NCI-H2227 treated with DMSO at 0.1 percent for 48 hours (cell line): ENCODE results near the gene ACOT2.
"Not testable (repeated sequence)": the region's sequence is repeated elsewhere in the genome, so short reads cannot be mapped to it uniquely, and the experiment has no call there.

Source experiments
- DNase-seq: peaks from one replicate; lab custom pipeline; 2025; lab: John Stamatoyannopoulos, UW

ACOT2 gene

DNA sequence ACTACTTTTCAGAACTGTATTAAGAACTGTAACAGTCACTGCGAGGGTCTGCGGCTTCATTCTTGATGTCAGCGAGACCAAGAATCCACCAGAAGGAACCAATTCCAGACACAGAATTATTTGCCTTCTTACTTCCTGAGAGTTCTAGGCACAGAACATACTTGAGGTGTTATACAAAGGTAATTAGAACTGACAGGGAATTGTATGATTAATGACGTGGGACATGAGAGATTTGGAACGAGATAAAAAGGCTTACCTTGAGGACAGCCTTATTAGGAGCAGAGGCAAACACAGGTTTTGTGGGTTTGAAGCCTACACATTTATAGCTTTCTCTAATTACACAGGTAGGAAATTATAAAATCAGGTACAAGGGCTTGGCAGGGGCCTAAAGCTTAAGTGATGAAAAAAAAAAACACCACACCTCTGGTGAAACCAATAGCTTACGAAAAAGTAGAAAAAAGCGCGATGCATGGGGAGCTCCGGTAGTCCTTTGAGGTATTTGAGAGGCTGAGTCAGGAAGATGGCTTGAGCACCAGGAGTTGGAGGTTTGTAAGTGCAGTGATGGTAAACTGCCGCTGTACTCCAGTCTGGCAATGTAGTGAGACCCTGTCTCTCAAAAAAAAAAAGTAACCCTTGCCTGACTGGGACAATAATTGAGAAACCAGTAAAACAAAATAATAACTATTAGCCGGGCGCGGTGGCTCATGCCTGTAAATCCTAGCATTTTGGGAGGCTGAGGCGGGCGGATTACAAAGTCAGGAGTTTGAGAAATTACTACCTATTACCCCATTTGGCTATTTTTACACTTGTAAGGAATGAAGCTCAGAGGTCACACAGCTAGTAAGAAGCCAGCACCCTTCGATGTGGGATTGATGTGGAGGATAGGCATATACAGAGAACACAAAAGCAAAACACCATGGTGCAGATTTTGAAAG is 795 bp upstream of the ACOT2 start:
- DNase-seq = peak; percentile 3

DNA sequence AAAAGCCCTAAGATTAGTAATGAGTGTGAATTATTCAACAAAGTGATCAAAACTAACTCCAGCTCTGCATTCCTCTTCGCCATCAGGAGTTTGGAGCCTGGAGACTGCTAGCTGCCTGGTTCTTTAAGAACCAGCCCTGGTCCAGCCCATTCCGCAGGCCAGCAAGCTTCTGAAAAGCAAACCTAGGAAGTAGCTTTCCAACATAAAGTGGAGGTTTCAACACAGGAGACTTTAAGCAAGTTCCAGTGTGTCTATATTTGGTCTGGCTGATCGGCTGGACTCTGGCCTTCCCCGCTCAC is 178 bp upstream of the ACOT2 start:
- DNase-seq = not testable (repeated sequence)

DNA sequence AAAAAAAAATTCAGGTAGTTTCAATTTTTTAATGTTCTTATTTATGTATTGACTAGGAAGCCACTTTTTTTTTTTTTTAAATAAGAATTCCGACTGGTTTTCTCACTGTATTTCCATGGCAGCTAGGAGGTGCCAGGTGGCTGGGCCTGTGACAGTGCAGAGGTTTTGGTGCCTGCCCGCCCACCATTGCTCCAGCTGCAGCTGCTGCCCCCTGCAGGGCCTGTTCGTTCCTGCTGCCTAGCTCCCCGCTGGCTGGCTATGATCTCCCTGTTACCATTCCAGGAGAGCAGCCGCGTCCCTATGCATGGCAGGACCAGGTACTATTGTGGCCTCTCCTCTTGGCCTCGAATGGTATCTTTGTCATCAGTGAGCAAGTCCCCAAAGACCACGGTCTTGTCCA is 1.9 kb downstream of the ACOT2 start:
- peak; percentile 24 for DNase-seq

DNA sequence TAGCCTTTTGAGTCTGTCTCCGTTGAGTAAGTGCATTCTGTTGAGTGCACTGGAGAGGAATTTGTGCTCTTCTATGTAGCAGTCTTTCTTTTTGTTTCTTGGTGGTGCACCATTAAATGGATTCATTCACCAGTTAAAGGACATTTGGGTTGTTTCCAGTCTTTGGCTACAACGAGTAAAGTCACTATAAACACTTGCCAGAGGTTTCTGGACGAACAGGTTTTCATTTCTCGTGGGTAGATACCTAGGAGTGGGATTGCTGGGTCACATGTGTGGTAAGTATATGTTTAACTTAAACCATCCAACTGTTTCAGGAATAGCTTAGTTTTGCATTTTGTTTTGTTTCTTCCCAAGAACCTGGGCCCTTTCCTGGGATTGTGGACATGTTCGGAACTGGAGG is 4.0 kb downstream of the ACOT2 start:
- DNase-seq = not testable (repeated sequence)

DNA sequence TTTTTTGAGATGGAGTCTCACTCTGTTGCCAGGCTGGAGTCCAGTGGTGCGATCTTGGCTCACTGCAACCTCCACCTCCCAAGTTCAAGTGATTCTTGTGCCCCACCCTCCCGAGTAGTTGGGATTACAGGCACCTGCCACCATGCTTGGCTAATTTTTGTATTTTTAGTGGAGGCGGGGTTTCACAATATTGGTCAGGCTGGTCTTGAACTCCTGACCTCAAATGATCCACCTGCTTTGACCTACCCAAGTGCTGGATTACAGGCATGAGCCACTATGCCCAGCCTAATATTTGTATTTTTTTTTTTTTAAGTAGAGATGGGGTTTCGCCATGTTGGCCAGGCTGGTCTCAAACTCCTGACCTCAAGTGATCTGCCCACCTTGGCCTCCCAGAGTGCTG is 4.7 kb downstream of the ACOT2 start:
- not testable (repeated sequence) for DNase-seq

DNA sequence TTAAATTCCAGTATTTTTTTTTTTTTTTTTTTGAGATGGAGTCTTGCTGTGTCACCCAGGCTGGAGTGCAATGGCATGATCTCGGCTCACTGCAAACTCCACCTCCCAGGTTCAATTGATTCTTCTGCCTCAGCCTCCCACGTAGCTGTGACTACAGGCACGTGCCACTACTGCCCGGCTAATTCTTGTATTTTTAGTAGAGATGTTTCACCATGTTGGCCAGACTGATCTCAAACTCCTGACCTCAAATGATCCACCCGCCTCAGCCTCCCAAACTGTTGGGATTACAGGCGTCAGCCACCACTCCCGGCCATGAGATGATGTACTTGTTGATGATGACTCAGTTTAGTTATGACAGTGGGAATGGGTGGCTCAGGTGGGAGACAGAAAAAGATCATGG is 5.2 kb downstream of the ACOT2 start:
- not testable (repeated sequence) for DNase-seq

DNA sequence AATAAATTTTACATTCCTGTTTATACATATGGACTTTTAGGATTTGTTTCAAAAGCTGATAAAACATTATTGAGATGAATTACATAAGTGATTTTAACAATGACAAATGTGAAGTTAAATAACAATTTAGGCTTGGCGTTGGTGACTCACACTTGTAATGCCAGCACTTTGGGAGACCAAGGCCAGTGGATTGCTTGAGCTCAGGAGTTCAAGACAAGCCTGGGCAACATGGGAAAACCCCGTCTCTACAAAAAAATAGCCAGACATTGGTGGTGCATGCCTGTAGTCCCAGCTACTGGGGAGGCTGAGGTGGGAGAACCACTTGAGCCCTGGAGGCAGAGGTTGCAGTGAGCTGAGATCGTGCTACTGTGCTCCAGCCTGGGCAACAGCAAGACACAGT is 7.4 kb downstream of the ACOT2 start:
- DNase-seq = no peak

DNA sequence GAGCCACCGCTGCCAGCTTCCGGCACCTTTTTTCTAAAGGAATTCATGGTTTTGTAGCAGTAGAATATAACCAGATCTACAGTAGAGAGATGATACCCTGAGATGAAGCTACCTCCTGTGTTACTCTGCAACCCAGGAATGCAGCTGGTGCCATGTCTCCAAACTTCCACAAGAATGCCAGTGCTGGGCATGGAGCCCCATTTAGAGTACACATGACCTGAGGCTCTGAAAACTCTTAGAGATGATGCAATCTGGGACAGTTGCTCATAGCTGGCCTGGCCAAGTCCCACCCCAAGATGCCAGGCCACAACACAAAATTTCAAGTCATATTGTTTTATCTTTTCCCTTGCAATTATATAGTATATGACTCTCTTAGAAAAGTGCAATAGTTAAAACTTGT is 8.2 kb downstream of the ACOT2 start:
- DNase-seq = not testable (repeated sequence)

DNA sequence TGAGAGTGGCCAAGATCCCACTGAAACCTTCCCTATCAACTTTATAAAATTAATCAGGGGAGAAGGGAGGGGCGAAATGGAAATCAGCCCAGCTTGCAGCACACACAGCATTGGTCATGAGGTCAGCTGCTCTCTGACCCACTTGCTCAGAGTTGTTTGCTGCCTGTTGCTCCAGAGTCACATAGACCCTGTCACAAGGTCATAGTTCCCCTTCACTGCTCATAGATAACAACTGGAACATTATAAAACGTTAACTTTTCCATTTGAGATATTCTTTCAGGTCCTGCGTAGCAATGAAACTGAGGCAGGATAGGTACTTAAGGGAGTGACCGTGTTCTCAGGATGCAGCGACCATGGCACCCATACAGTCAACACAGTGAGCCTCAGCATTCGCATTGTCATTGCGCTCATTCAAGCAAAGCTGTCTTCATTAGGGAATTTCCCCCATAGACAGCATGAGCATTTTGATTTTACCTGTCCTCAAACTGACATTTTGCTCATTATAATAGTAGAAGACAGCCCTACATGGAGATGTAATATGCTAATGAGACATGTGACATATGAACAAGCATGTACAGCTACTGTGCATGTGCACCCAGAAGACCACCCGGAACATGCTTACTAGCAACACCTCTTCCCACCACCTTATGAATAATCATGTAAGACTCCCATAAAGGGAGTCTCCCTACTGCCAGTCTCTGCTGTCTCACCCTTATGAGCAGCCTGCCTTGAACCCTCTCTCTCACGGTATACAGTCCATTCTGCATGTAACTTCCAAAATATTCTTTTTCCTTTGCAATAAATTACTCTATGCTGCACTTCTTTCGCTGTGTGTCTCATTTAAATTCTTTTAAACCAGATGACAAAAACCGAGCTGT is 13.3 kb downstream of the ACOT2 start:
- not testable (repeated sequence) for DNase-seq

DNA sequence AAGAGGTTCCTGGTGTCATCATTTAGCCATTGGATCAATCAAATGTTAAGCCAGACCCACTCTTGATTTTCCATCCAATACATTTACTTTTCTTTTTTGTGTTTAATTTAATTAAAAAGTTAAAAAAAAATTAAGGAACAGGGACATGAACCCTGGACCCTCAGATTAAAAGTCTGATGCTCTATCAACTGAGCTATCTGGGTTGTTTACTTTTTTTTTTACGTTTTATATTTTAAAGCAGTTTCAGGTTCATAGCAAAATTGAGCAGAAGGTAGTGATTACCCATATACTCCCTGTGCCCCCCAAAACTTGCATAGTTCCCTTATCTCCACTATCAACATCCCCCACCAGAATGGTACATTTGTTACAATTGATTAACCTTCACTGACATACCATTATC is 19.7 kb downstream of the ACOT2 start:
- no peak for DNase-seq

DNA sequence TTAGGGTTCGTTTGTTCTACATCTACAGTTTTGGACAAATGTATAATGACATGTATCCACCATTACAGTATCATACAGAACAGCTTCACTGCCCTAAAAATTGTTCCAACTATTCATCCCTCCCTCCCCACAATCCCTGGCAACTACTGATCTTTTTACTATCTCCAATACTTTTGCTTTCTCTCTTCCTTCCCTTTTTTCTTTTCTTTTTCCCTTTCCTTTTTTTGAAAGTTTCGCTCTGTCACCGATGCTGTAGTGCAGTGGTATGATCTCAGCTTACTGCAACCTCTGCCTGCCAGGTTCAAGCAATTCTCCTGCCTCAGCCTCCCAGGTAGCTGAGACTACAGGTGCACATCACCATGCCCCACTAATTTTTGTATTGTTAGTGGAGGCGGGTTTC is 20.1 kb downstream of the ACOT2 start:
- DNase-seq = no peak

DNA sequence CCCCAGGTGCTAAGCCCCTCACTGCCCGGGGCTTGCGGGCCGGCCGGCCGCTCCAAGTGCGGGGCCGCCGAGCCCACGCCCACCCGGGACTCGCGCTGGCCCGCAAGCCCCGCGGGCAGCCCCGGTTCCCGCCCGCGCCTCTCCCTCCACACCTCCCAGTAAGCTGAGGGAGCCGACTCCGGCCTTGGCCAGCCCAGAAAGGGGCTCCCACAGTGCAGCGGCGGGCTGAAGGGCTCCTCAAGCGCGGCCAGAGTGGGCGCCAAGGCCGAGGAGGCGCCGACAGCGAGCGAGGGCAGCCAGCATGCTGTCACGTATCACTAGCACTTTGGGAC is 21.6 kb downstream of the ACOT2 start:
- not testable (repeated sequence) for DNase-seq

DNA sequence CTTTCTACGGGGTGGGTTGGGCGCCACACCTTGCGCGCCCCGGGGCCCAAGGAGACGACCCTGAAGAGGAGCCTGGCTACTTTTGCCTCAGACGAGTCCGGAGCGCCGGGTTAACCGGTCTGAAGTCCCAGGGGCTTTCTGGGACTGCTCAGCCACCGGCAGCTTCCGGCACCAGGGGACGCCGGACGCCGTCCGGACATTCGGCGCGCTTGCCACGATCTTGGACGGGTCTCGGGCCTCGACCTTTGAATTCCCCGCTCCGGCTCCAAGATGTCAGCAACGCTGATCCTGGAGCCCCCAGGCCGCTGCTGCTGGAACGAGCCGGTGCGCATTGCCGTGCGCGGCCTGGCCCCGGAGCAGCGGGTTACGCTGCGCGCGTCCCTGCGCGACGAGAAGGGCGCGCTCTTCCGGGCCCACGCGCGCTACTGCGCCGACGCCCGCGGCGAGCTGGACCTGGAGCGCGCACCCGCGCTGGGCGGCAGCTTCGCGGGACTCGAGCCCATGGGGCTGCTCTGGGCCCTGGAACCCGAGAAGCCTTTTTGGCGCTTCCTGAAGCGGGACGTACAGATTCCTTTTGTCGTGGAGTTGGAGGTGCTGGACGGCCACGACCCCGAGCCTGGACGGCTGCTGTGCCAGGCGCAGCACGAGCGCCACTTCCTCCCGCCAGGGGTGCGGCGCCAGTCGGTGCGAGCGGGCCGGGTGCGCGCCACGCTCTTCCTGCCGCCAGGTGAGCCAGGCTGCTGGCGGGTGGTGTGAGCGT is 22.9 kb downstream of the ACOT2 start, which contains the start of gene ACOT4:
TSS of gene ACOT4 (plus strand) at position 184 of the 760 bp plus-strand sequence. CDS start at position 271, 87 bp downstream.
- DNase-seq = no peak

DNA sequence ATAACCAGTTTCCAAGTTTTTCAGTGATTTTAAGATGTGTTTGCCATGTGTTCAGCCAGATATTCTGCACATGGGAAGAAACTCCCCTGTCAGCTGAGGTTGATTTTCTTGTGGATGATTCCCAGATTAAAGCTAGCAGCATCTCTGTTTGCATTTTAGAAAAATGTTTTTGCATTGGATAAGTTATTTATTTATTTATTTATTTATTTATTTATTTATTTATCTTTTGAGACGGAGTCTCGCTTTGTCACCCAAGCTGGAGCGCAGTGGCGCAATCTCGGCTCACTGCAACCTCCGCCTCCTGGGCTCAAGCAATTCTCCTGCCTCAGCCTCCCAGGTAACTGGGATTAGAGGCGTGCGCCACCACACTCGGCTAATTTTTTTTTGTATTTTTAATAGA is 25.5 kb downstream of the ACOT2 start:
- DNase-seq = no peak

DNA sequence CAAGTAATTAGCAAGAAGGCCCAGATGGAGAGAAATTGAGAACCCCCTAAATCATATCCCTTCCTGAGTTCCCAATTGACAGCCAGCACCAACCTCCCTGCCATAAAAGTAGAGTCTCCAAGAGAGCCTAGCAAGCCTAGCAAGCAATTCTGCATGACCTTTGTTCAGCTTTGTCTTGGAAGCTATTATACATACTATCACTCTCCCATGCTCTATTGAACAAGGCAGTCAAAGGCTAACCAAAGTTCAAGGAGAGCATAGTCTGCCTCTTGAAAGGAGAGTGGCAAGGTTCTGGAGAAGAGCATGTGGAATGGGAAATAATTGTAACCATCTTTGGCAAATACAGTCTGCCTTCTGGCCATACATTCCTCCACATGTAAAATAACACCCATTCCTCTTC is 30.5 kb downstream of the ACOT2 start:
- DNase-seq = no peak

DNA sequence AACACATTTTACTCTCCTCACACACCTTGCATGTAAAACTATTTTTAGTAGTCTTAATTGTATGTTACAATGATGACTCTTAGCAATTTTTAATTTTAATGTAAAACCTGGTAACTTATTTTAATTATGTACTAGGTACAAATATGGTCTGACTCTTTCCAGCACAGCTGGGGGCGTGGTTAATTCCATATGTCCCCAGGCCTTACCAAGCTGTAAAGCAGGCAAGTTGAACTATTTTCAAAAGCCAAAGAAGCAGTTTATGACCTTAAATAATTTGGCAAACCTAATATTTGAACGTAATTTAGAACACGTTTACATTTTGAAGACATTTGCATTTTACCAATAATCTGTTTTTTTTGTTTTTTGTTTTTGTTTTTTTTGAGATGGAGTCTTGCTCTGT is 34.0 kb downstream of the ACOT2 start:
- DNase-seq = no peak

DNA sequence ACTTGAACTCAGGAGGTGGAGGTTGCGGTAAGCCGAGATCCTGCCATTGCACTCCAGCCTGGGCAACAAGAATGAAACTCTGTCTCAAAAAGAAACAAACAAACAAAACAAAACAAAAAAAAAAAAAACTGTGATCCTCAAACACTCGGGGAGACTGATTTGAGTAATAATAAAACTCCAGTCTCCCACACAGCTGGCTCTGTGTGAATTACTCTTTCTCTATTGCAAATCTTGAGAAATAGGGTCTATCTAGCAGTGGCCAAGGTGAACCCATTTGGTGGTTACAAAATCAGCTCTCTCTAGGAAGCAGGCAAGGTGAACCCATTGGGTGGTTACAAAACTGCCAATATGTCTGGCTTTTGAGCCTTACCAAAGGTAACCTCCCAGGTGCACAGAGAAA is 37.3 kb downstream of the ACOT2 start:
- no peak for DNase-seq

DNA sequence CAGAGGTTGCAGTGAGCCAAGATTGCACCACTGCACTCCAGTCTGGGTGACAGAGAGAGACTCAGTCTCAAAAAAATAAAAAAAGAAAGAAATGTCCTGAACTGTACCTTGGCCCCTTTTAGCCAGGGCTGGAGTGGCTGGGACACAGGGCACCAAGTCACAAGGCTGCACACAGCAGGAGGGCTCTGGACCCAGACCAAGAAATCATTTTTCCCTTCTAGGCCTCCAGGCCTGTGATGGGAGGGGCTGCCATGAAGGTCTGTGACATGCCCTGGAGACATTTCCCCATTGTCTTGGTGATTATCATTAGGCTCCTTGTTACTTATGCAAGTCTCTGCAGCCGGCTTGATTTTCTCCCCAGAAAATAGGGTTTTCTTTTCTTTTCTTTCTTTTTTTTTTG is 38.2 kb downstream of the ACOT2 start:
- DNase-seq = no peak

DNA sequence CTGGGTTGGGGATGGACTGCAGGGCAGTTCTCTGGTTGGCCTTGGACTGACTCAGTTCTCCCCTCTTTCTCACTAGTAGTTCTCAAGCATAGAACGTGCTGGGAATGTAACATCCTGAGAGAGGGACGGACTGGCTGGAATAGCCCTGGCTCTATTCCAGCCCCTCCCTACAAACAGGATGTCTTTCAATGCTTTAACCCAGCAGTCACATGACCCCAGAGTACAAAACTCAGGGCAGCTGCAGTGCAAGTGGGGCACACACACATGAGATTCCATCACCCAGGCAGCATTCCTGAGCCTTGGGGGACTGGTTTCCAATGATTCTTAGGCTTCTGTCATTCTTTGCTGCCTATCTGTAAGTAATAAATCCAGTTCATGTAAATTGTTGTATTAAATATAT is 41.7 kb downstream of the ACOT2 start:
- DNase-seq = no peak

DNA sequence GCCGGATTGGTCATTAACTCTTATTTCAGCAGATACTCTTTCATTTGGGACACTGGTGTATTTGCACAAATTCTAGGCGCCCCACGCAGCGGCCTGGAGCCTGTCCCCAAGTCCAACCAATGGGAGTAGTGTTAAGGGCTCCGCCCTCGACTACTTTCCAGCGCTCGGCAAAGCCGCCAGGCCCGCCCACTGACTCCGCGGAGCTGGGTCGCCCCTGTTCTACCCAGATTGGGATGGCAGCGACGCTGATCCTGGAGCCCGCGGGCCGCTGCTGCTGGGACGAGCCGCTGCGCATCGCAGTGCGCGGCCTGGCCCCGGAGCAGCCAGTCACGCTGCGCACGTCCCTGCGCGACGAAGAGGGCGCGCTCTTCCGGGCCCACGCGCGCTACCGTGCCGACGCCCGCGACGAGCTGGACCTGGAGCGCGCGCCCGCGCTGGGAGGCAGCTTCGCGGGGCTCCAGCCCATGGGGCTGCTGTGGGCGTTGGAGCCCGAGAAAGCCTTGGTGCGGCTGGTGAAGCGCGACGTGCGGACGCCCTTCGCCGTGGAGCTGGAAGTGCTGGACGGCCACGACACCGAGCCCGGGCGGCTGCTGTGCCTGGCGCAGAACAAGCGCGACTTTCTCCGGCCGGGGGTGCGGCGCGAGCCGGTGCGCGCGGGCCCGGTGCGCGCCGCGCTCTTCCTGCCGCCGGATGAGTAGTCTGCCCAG is 43.5 kb downstream of the ACOT2 start, which contains the start of gene ACOT6:
TSS of gene ACOT6 (plus strand) at position 179 of the 707 bp plus-strand sequence. CDS start at position 234, 55 bp downstream.
- DNase-seq = peak; percentile 70

DNA sequence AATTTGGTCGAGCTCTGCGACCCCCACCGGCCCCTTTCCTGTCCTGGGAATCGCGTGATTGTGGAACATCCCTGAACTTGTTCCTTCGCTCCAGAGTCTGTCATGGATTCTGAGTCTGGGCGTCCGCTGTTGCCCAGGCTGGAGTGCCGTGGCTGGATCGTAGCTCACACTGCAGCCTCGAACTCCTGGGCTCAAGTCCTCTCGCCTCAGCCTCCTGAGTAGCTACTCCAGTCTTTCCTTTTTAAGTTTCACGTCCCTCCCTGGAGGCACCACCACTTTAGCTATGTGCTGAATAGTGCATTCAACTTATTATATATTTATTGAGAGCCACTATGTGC is 44.0 kb downstream of the ACOT2 start:
- DNase-seq = peak; percentile 67
